H1 (cell line): ENCODE results near the gene PDZD11. TPM values are rescaled to one million over a fixed set of nuclear protein-coding genes. Genes with fewer than 3 reads are reported as not detected.

Experiments used
- POU5F1 ChIP-seq: IDR thresholded peaks from 2 replicates; pipeline ENCODE4 v1.6.1; 2011; ENCODE audit warnings: low read depth, mild to moderate bottlenecking, low read length, moderate library complexity
- TAF1 ChIP-seq: IDR thresholded peaks from 2 replicates; pipeline ENCODE4 v1.6.1; 2011; ENCODE audit warnings: mild to moderate bottlenecking, low read depth, low read length
- polyA plus RNA-seq, 7 experiments: library from polyadenylated mRNA; depleted of rRNA in 3 of 7; stranded (reverse) in 5 of 7; unstranded in 2 of 7; fragments of >200 nt in 5 of 7; fragments of 200-250 nt in 2 of 7; gene quantifications; 1 replicate in 5 of 7; 2 replicates in 1 of 7; 4 replicates in 1 of 7; pipeline versions ENCODE4 v1.2.1 to v1.2.3, GENCODE V29; 2011 to 2013; ENCODE audit warnings: missing spikeins in 2 of 7, mixed read lengths in 2 of 7
- total RNA-seq: library from RNA; stranded (reverse); fragmentation: NEBNext Ultra II Directional; extraction: Animal tissue kit (Norgen Biotek cat#: 25700); gene quantifications from 2 replicates; pipeline ENCODE4 v1.2.1, GENCODE V29; 2021
- TF ChIP-seq, protein P1 (sequence below): fragments of 300-600 bp; sonication (generic); IDR thresholded peaks from 2 replicates; pipeline ENCODE4 v1.7.1; 2012; ENCODE audit warnings: low read length, moderate library complexity, mild to moderate bottlenecking, inconsistent platforms; ENCODE audit not compliant: insufficient replicate concordance

PDZD11 gene
- total and polyA plus RNA-seq, 2 of the 8 experiments (the other 6 are each of a cell fraction or from before 2014, with no cell fraction given), result 31.5 to 55.9 TPM

DNA sequence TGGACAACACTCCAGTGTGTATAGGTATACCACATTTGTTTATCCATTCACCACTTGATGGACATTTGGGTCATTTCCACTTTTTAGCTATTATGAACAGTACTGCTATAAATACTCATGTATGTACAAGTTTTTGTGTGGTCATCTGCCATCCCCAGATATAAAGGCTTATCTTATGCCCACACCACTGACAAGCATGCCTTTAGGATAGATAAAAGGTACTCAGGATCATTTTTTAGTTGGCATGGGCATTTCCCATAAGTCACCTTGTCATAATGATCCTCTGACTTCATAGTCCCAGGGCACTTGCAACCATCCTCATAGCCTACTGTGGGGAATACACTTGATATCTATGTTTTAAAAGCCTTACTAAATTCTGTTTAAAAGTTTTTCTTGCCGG, 49.0 kb downstream of the PDZD11 start (continued):
- TF ChIP-seq TAF1 (no peak), POU5F1 (no peak)
- TF ChIP-seq, protein P1, sequence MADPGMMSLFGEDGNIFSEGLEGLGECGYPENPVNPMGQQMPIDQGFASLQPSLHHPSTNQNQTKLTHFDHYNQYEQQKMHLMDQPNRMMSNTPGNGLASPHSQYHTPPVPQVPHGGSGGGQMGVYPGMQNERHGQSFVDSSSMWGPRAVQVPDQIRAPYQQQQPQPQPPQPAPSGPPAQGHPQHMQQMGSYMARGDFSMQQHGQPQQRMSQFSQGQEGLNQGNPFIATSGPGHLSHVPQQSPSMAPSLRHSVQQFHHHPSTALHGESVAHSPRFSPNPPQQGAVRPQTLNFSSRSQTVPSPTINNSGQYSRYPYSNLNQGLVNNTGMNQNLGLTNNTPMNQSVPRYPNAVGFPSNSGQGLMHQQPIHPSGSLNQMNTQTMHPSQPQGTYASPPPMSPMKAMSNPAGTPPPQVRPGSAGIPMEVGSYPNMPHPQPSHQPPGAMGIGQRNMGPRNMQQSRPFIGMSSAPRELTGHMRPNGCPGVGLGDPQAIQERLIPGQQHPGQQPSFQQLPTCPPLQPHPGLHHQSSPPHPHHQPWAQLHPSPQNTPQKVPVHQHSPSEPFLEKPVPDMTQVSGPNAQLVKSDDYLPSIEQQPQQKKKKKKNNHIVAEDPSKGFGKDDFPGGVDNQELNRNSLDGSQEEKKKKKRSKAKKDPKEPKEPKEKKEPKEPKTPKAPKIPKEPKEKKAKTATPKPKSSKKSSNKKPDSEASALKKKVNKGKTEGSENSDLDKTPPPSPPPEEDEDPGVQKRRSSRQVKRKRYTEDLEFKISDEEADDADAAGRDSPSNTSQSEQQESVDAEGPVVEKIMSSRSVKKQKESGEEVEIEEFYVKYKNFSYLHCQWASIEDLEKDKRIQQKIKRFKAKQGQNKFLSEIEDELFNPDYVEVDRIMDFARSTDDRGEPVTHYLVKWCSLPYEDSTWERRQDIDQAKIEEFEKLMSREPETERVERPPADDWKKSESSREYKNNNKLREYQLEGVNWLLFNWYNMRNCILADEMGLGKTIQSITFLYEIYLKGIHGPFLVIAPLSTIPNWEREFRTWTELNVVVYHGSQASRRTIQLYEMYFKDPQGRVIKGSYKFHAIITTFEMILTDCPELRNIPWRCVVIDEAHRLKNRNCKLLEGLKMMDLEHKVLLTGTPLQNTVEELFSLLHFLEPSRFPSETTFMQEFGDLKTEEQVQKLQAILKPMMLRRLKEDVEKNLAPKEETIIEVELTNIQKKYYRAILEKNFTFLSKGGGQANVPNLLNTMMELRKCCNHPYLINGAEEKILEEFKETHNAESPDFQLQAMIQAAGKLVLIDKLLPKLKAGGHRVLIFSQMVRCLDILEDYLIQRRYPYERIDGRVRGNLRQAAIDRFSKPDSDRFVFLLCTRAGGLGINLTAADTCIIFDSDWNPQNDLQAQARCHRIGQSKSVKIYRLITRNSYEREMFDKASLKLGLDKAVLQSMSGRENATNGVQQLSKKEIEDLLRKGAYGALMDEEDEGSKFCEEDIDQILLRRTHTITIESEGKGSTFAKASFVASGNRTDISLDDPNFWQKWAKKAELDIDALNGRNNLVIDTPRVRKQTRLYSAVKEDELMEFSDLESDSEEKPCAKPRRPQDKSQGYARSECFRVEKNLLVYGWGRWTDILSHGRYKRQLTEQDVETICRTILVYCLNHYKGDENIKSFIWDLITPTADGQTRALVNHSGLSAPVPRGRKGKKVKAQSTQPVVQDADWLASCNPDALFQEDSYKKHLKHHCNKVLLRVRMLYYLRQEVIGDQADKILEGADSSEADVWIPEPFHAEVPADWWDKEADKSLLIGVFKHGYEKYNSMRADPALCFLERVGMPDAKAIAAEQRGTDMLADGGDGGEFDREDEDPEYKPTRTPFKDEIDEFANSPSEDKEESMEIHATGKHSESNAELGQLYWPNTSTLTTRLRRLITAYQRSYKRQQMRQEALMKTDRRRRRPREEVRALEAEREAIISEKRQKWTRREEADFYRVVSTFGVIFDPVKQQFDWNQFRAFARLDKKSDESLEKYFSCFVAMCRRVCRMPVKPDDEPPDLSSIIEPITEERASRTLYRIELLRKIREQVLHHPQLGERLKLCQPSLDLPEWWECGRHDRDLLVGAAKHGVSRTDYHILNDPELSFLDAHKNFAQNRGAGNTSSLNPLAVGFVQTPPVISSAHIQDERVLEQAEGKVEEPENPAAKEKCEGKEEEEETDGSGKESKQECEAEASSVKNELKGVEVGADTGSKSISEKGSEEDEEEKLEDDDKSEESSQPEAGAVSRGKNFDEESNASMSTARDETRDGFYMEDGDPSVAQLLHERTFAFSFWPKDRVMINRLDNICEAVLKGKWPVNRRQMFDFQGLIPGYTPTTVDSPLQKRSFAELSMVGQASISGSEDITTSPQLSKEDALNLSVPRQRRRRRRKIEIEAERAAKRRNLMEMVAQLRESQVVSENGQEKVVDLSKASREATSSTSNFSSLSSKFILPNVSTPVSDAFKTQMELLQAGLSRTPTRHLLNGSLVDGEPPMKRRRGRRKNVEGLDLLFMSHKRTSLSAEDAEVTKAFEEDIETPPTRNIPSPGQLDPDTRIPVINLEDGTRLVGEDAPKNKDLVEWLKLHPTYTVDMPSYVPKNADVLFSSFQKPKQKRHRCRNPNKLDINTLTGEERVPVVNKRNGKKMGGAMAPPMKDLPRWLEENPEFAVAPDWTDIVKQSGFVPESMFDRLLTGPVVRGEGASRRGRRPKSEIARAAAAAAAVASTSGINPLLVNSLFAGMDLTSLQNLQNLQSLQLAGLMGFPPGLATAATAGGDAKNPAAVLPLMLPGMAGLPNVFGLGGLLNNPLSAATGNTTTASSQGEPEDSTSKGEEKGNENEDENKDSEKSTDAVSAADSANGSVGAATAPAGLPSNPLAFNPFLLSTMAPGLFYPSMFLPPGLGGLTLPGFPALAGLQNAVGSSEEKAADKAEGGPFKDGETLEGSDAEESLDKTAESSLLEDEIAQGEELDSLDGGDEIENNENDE, result no peak
